Measurements from ENCODE around the gene SLC23A1. TPM values are rescaled to one million over a fixed set of nuclear protein-coding genes. Genes with fewer than 3 reads are reported as not detected.

SLC23A1 gene
- total RNA-seq, 1 experiment from 2014 or later, result not detected

- no TSS peak for BruUV-seq (replicated peaks)
- no peaks in the 10 kb centered on the region for H3K27me3 ChIP-seq (ENCODE audit: control insufficient read depth, insufficient read depth, low read length)
- ChIA-PET CTCF (no interaction called here), POLR2A (no interaction called here)
- no peaks in the 10 kb centered on the region for H3K36me3 ChIP-seq (ENCODE audit: control insufficient read depth, insufficient read depth, low read length)
- no peaks in the 10 kb centered on the region; the same call in 1 of the 2 replicates for H3K4me1 ChIP-seq (ENCODE audit: control insufficient read depth, insufficient read depth, low read length)
- in situ Hi-C loops (cut with HindIII; ENCODE audit: low pct_unique_long_range_greater_than_20kb, low sequenced_read_pairs), result no loop called here
- no peak overlapping the region for H3K4me3 ChIP-seq (ENCODE audit: low read depth in 2 of 2, low read length in 2 of 2)
- ATAC-seq, result 0 out of 2 replicates have a peak, but pooled peaks have one; percentile 3
- H3K9me3 ChIP-seq (ENCODE audit: control insufficient read depth, insufficient read depth, low read depth, low read length), result no peaks in the 10 kb centered on the region
- intact Hi-C loops (cut with micrococcal nuclease; ENCODE audit: unreplicated experiment), result no loop called here
- no peak for TF ChIP-seq TCF7L2 (IDR thresholded peaks at IDR 0.05; ENCODE audit: low read depth, low read length)
- H3K27ac ChIP-seq (ENCODE audit: low read length), result no peak overlapping the region
- no peak for DNase-seq (ENCODE audit: low read depth, low spot score)
Measured at GRCh38 chr5:139383993-139384590, 995 bp upstream of the SLC23A1 start.

- no peak overlapping the region for H3K27ac ChIP-seq (ENCODE audit: low read length)
- ChIA-PET POLR2A (no interaction called here), CTCF (no interaction called here)
- H3K4me1 ChIP-seq (ENCODE audit: control insufficient read depth, insufficient read depth, low read length), result no peaks in the 10 kb centered on the region; the same call in 1 of the 2 replicates
- no peak for DNase-seq (ENCODE audit: low read depth, low spot score)
- no peak overlapping the region for H3K4me3 ChIP-seq (ENCODE audit: low read depth in 2 of 2, low read length in 2 of 2)
- no peaks in the 10 kb centered on the region for H3K36me3 ChIP-seq (ENCODE audit: control insufficient read depth, insufficient read depth, low read length)
- ATAC-seq, result no peak
- no peaks in the 10 kb centered on the region for H3K27me3 ChIP-seq (ENCODE audit: control insufficient read depth, insufficient read depth, low read length)
- in situ Hi-C loops (cut with HindIII; ENCODE audit: low pct_unique_long_range_greater_than_20kb, low sequenced_read_pairs) (no loop called here), intact Hi-C loops (cut with micrococcal nuclease; ENCODE audit: unreplicated experiment) (no loop called here)
- BruUV-seq (replicated peaks), result no TSS peak
- H3K9me3 ChIP-seq (ENCODE audit: control insufficient read depth, insufficient read depth, low read depth, low read length), result no peaks in the 10 kb centered on the region
- no peak for TF ChIP-seq CTCF (IDR thresholded peaks at IDR 0.05)
- TF ChIP-seq REST (IDR thresholded peaks at IDR 0.05; ENCODE audit: insufficient read depth in 1 of 2, low read depth in 2 of 2, low read length in 1 of 2), result no peak
- no peak for TF ChIP-seq TCF7L2 (IDR thresholded peaks at IDR 0.05; ENCODE audit: low read depth, low read length)
- no peak for TF ChIP-seq POLR2AphosphoS5 (IDR thresholded peaks at IDR 0.05; ENCODE audit: low read depth, low read length)
- TF ChIP-seq SIN3A (IDR thresholded peaks at IDR 0.05; ENCODE audit: borderline replicate concordance, insufficient read depth, low read depth, low read length), result no peak
Measured at GRCh38 chr5:139382807-139383206, 290 bp downstream of the SLC23A1 start.

- TF ChIP-seq CTCF (IDR thresholded peaks at IDR 0.05) (no peak), SIN3A (IDR thresholded peaks at IDR 0.05; ENCODE audit: borderline replicate concordance, insufficient read depth, low read depth, low read length) (no peak), TCF7L2 (IDR thresholded peaks at IDR 0.05; ENCODE audit: low read depth, low read length) (no peak), REST (IDR thresholded peaks at IDR 0.05; ENCODE audit: insufficient read depth in 1 of 2, low read depth in 2 of 2, low read length in 1 of 2) (no peak), POLR2AphosphoS5 (IDR thresholded peaks at IDR 0.05; ENCODE audit: low read depth, low read length) (no peak)
- intact Hi-C loops (cut with micrococcal nuclease; ENCODE audit: unreplicated experiment) (no loop called here), in situ Hi-C loops (cut with HindIII; ENCODE audit: low pct_unique_long_range_greater_than_20kb, low sequenced_read_pairs) (no loop called here)
- no TSS peak for BruUV-seq (replicated peaks)
- Histone ChIP-seq H3K9me3 (ENCODE audit: control insufficient read depth, insufficient read depth, low read depth, low read length) (no peaks in the 10 kb centered on the region), H3K27me3 (ENCODE audit: control insufficient read depth, insufficient read depth, low read length) (no peaks in the 10 kb centered on the region), H3K4me3 (ENCODE audit: low read depth in 2 of 2, low read length in 2 of 2) (no peak overlapping the region), H3K27ac (ENCODE audit: low read length) (no peak overlapping the region), H3K36me3 (ENCODE audit: control insufficient read depth, insufficient read depth, low read length) (no peaks in the 10 kb centered on the region), H3K4me1 (ENCODE audit: control insufficient read depth, insufficient read depth, low read length) (no peaks in the 10 kb centered on the region)
- ATAC-seq (no peak), DNase-seq (ENCODE audit: low read depth, low spot score) (no peak)
- CTCF ChIA-PET, result no interaction called here
- POLR2A ChIA-PET, result no interaction called here
Measured at GRCh38 chr5:139381837-139382761, 998 bp downstream of the SLC23A1 start.

Measured in Panc1 (cell line).